SJSA1 (cell line): ENCODE measurements around the gene HTR3B. TPM values are rescaled to one million over a fixed set of nuclear protein-coding genes. Genes with fewer than 3 reads are reported as not detected.

Source experiments
- DNase-seq, 2 experiments: peaks; one replicate each; pipeline ENCODE4 v3.0.0-alpha.2; 2015 to 2020; ENCODE audit warnings: low spot score in 2 of 2, low read depth in 1 of 2
- H3K27ac ChIP-seq: fragments of 250-450 bp; sonication (Bioruptor Pico); 2 replicates; pipeline ENCODE4 v1.5.1; 2020; ENCODE audit warnings: mild to moderate bottlenecking, moderate library complexity
- H3K27me3 ChIP-seq: fragments of 250-450 bp; sonication (Bioruptor Pico); replicated peaks from 2 replicates; pipeline ENCODE4 v1.5.1; 2020; ENCODE audit warnings: mild to moderate bottlenecking, moderate library complexity
- H3K36me3 ChIP-seq: fragments of 250-450 bp; sonication (Bioruptor Pico); 2 replicates; pipeline ENCODE4 v1.5.1; 2020; ENCODE audit warnings: mild to moderate bottlenecking
- H3K4me1 ChIP-seq: fragments of 250-450 bp; sonication (Bioruptor Pico); replicated peaks from 2 replicates; pipeline ENCODE4 v1.6.1; 2021; ENCODE audit warnings: mild to moderate bottlenecking
- H3K4me3 ChIP-seq: fragments of 250-450 bp; sonication (Bioruptor Pico); 2 replicates; pipeline ENCODE4 v1.5.1; 2020; ENCODE audit warnings: mild to moderate bottlenecking
- H3K9me3 ChIP-seq: fragments of 250-450 bp; sonication (Bioruptor Pico); replicated peaks from 2 replicates; pipeline ENCODE4 v1.5.1; 2020; ENCODE audit warnings: mild to moderate bottlenecking
- total RNA-seq: library from RNA; depleted of rRNA; stranded (reverse); fragments of >200 nt; shearing (Covaris generic); gene quantifications from 2 replicates; pipeline ENCODE4 v1.2.3, GENCODE V29; 2014; rRNA removed

Gene HTR3B
- not detected in 2 replicates for total RNA-seq

GRCh38 chr11:113904379-113905101, at the start of gene HTR3B:
Gene HTR3B (plus strand): TSS chr11:113904796. CDS start chr11:113904934, 138 bp downstream.
- Histone ChIP-seq H3K27me3 (peaks cover 8% of the 10 kb centered on the region; the same call in 1 of the 2 replicates), H3K36me3 (no peaks in the 10 kb centered on the region), H3K4me3 (no peak within 1 kb of the TSS), H3K4me1 (no peaks in the 10 kb centered on the region), H3K9me3 (no peaks in the 10 kb centered on the region), H3K27ac (no peak within 1 kb of the TSS)
- no peak for DNase-seq

- Histone ChIP-seq H3K4me3 (no peak overlapping the region), H3K9me3 (no peaks in the 10 kb centered on the region), H3K36me3 (no peaks in the 10 kb centered on the region), H3K27ac (no peak overlapping the region), H3K27me3 (no peaks in the 10 kb centered on the region), H3K4me1 (no peaks in the 10 kb centered on the region)
- no peak for DNase-seq
These were observed 48.8 kb upstream of the HTR3B start for GRCh38 chr11:113855803-113856202.

GRCh38 chr11:113856966-113857759, 47.4 kb upstream of the HTR3B start:
- H3K9me3 ChIP-seq, result no peaks in the 10 kb centered on the region

GRCh38 chr11:113859665-113860064, 44.9 kb upstream of the HTR3B start:
- 0 out of 2 replicates have a peak, but pooled peaks cover 3% of the 10 kb centered on the region for H3K4me1 ChIP-seq

More at GRCh38 chr11:113856966-113857759, 47.4 kb upstream of the HTR3B start:
- Histone ChIP-seq H3K27ac (no peak overlapping the region), H3K4me1 (no peaks in the 10 kb centered on the region), H3K36me3 (no peaks in the 10 kb centered on the region), H3K27me3 (no peaks in the 10 kb centered on the region), H3K4me3 (no peak overlapping the region)
- no peak for DNase-seq

GRCh38 chr11:113862435-113862834, 42.2 kb upstream of the HTR3B start:
- Histone ChIP-seq H3K4me3 (no peak overlapping the region), H3K36me3 (no peaks in the 10 kb centered on the region), H3K4me1 (0 out of 2 replicates have a peak, but pooled peaks cover 3% of the 10 kb centered on the region), H3K27ac (no peak overlapping the region), H3K27me3 (no peaks in the 10 kb centered on the region), H3K9me3 (no peaks in the 10 kb centered on the region)
- no peak for DNase-seq

More at GRCh38 chr11:113859665-113860064, 44.9 kb upstream of the HTR3B start:
- Histone ChIP-seq H3K9me3 (no peaks in the 10 kb centered on the region), H3K4me3 (no peak overlapping the region), H3K27ac (no peak overlapping the region), H3K36me3 (no peaks in the 10 kb centered on the region), H3K27me3 (no peaks in the 10 kb centered on the region)
- DNase-seq, result no peak

GRCh38 chr11:113864410-113864809, 40.2 kb upstream of the HTR3B start:
- 0 out of 2 replicates have a peak, but pooled peaks cover 3% of the 10 kb centered on the region for H3K4me1 ChIP-seq
- no peak overlapping the region for H3K27ac ChIP-seq
- H3K4me3 ChIP-seq, result no peak overlapping the region
- no peaks in the 10 kb centered on the region for H3K36me3 ChIP-seq
- H3K27me3 ChIP-seq, result no peaks in the 10 kb centered on the region
- no peak for DNase-seq
- no peaks in the 10 kb centered on the region for H3K9me3 ChIP-seq

- Histone ChIP-seq H3K4me1 (0 out of 2 replicates have a peak, but pooled peaks cover 3% of the 10 kb centered on the region), H3K4me3 (no peak overlapping the region), H3K27me3 (no peaks in the 10 kb centered on the region), H3K36me3 (no peaks in the 10 kb centered on the region), H3K9me3 (no peaks in the 10 kb centered on the region), H3K27ac (no peak overlapping the region)
- DNase-seq, result no peak
These were observed 38.7 kb upstream of the HTR3B start for GRCh38 chr11:113865873-113866272.

- no peaks in the 10 kb centered on the region for H3K4me1 ChIP-seq
- no peak overlapping the region for H3K4me3 ChIP-seq
- no peaks in the 10 kb centered on the region for H3K27me3 ChIP-seq
- H3K36me3 ChIP-seq, result no peaks in the 10 kb centered on the region
- H3K9me3 ChIP-seq, result no peaks in the 10 kb centered on the region
- H3K27ac ChIP-seq, result no peak overlapping the region
- DNase-seq, result no peak
These were observed 36.6 kb upstream of the HTR3B start for GRCh38 chr11:113867843-113868503.

- H3K4me3 ChIP-seq, result no peak overlapping the region
- DNase-seq, result no peak
- no peak overlapping the region for H3K27ac ChIP-seq
- H3K9me3 ChIP-seq, result no peaks in the 10 kb centered on the region
- no peaks in the 10 kb centered on the region for H3K27me3 ChIP-seq
- 0 out of 2 replicates have a peak, but pooled peaks cover 3% of the 10 kb centered on the region for H3K4me1 ChIP-seq
- no peaks in the 10 kb centered on the region for H3K36me3 ChIP-seq
These were observed 33.3 kb upstream of the HTR3B start for GRCh38 chr11:113871336-113871735.

- H3K27me3 ChIP-seq, result no peaks in the 10 kb centered on the region
- no peaks in the 10 kb centered on the region for H3K36me3 ChIP-seq
- 0 out of 2 replicates have a peak, but pooled peaks cover 3% of the 10 kb centered on the region for H3K4me1 ChIP-seq
- no peak overlapping the region for H3K4me3 ChIP-seq
- DNase-seq, result no peak
- H3K27ac ChIP-seq, result no peak overlapping the region
- H3K9me3 ChIP-seq, result no peaks in the 10 kb centered on the region
These were observed 31.4 kb upstream of the HTR3B start for GRCh38 chr11:113873236-113873626.

- no peaks in the 10 kb centered on the region for H3K36me3 ChIP-seq
- H3K27me3 ChIP-seq, result no peaks in the 10 kb centered on the region
- H3K9me3 ChIP-seq, result no peaks in the 10 kb centered on the region
- no peak overlapping the region for H3K27ac ChIP-seq
- DNase-seq, result no peak
- H3K4me1 ChIP-seq, result 0 out of 2 replicates have a peak, but pooled peaks cover 3% of the 10 kb centered on the region
- no peak overlapping the region for H3K4me3 ChIP-seq
These were observed 30.5 kb upstream of the HTR3B start for GRCh38 chr11:113874096-113874495.

- peak in 1 of 2 experiments; percentile 27 for DNase-seq
- Histone ChIP-seq H3K9me3 (no peaks in the 10 kb centered on the region), H3K27ac (no peak overlapping the region)
These were observed 29.9 kb upstream of the HTR3B start for GRCh38 chr11:113874581-113875233.

More at GRCh38 chr11:113874581-113875233, 29.9 kb upstream of the HTR3B start:
- H3K4me3 ChIP-seq, result peak overlapping the region; percentile 73
- H3K27me3 ChIP-seq, result no peaks in the 10 kb centered on the region
- H3K36me3 ChIP-seq, result no peaks in the 10 kb centered on the region
- 0 out of 2 replicates have a peak, but pooled peaks cover 3% of the 10 kb centered on the region for H3K4me1 ChIP-seq
